ENCODE data around the gene CA6.
A peak's percentile ranks its signal among the peaks of the same experiment; 100 is the strongest.
"Not testable (repeated sequence)": the region's sequence is repeated elsewhere in the genome, so short reads cannot be mapped to it uniquely, and the experiment has no call there.

Gene CA6

DNA sequence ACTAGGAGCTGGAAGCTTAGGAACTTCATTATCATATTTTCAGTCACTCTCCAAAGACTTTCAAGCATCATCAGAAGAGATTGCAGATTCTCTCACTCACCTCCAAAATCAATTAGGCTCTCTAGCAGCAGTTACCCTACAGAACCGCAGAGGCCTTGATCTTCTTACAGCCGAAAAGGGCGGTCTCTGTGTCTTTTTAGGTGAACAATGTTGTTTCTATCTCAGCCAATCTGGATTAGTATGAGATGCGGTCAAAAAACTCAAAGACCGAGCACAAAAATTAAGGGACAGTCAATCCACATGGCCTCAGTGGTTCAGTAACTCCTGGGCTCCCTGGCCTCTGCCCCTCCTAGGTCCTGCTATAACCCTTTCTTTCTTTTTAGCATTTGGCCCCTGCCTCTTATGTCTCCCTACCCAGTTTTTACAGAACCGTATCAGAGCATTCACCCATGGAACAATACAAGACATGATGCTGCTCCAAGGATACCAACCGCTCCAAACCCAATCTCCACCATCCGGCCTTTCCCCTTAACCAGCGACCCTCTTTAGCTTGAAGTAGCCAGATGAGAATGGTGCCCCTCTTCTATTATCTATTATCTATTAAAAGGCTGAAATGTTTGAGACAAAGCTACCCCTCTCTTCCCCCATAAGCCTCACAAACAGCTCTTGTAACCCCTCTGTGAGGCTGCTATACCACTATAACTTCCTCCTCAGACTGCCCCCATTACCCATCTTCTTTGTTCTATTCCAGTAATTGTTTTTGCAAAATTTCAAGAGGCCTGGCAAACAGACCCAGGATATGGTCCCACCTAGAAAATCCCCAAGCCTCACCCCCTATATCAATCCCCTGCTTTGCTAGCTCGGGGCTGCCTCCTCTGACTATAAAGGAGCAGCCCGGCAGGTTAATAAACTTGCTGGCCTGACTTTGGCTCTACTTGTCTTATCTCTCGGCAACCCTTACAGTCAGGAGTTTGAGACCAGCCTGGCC is 18.7 kb upstream of the CA6 start:
- no peak for DNase-seq (ENCODE audit: low spot score)

DNA sequence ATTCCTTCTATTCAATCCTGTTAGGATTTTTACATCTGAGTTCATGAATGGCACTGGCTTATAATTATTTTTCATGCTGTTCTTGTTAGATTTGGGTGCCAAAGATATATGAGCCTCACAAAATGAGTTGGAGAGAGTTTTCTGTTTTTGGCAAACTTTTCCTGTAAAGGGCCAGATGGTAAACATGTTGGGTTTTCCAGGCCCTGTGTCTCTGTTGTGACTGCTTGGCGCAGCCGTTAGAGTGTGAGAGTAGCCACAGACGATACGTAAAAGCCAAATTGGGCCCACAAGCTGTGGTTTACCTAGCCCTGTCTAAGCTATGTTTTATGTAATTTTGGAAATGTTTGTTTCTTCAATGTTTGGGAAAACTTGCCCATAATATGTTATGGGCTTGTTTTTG is 15.6 kb upstream of the CA6 start:
- no peak for DNase-seq (ENCODE audit: low spot score)

DNA sequence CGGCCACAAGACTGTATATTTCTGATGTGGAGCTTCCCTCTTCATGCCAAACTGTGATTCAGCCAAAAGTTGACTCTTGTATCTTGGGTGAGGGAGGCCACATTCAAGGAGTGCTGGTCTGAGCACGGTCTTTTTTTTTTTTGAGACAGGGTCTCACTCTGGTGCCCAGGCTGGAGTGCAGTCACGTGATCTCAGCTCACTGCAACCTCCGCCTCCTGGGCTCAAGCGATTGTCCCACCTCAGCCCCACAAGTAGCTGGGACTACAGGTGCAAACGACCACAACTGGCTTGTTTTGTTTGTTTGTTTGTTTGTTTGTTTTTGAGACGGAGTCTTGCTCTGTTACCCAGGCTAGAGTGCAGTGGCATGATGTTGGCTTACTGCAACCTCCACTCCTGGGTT is 8.6 kb upstream of the CA6 start:
- not testable (repeated sequence) for DNase-seq (ENCODE audit: low spot score)

DNA sequence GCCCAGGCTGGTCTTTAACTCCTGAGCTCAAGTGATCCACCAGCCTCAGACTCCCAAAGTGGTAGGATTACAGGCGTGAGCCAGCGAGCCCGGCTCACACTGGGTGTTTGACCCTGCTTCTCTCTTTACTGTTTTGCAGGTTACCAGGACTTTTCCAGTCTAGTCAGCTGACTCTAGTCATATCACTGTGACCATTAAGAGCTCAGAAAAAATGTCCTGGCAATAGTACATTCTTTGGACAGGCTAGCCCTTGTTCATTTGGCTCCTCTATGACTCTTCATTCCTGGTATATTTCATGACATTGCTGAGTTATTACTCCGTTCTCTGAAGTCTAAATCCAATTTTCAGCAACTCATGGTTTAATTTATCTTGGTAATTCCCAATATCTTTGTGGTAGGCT is 8.0 kb upstream of the CA6 start:
- DNase-seq (ENCODE audit: low spot score), result no peak

DNA sequence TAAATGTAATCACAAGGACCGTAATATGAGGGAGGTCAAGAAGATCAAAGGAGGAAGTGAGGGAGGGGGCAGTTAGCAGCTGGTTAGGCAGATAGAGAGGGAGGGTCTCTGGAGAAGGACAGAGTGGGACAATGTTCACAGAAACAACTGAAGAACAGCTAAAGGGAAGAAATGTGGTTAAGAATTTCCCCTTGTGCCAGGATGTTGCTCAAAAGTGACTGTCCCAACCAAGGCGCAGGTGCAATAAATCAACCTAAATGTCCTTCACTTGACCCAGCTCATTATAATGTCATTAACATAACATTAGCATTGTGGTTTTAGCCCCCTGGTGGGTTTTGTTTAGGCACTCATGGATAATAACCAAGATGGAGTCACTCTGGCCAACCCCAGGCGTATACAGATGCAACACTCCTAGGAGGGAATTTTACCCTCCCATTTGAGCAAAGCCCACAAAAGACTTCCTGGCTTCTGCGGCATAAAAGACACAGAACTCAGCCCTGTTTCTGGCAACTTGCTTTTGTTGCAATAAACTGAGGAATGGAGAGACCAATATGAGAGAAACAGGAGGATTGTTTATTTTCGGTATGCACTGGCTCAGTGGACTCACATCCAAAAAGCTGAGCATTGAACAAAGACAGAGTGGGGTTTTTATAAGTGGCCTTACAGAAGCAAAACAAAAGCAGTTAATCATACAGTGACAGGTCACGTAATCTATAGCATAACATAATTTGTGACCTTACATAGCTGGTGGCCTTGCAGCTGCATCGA is 7.3 kb upstream of the CA6 start:
- no peak for DNase-seq (ENCODE audit: low spot score)

DNA sequence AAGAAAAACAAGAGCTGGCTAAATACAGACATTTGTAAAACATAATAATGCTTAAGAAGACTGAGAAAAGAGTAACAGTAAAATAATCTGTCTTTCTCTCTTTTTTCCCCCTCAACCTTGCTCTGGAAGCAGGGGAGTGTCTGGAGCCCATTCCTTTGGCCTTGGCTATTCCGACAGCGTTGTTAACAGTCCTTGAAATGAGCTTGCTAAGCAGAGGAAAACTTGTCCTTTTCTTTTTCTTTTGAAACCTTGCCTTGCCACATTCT is 6.7 kb upstream of the CA6 start:
- no peak for DNase-seq (ENCODE audit: low spot score)

DNA sequence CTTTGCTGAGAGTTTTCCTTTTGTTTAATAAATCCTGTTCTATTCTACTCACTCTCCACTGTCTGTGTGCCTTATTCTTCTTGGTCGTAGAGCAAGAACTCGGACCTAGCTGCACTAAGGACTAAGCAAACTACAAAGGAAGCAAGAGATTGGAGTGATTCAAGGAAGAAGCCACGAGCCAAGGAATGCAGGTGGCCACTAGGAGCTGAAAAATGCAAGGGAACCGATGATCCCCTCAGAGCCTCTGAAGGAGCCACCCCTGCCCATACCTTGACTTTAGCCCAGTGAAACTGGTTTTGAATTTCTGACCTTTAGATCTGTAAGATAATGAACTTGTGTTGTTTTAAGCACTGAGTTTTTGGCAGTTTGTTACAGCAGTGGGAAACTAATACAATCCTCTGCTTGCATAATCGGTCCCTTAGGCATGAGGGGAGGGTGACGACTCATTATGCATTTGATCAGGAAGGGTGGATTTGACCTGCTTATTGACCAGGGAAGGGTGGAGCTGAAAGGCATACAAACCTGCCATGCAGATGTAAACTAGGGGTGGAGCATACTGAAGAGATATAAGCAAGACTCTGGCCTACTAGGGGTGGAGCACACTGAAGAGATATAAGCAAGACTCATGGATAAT is 6.2 kb upstream of the CA6 start:
- no peak for DNase-seq (ENCODE audit: low spot score)

DNA sequence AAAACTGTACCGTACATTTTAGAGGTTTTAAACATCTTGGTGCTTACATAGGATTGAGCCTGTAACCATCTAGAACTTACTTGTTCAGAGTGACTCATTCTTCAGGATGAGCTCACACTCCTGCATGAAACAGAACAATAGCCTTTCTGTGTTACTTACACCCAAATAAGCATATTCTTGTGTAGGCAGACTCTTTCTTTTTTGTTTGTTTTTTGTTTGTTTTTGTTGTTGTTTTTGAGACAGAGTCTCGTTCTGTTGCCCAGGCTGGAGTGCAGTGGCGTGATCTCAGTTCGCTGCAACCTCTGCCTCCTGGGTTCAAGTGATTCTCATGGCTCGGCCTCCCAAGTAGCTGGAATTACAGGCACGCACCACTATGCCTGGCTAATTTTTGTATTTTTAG is 3.8 kb upstream of the CA6 start:
- no peak for DNase-seq (ENCODE audit: low spot score)

DNA sequence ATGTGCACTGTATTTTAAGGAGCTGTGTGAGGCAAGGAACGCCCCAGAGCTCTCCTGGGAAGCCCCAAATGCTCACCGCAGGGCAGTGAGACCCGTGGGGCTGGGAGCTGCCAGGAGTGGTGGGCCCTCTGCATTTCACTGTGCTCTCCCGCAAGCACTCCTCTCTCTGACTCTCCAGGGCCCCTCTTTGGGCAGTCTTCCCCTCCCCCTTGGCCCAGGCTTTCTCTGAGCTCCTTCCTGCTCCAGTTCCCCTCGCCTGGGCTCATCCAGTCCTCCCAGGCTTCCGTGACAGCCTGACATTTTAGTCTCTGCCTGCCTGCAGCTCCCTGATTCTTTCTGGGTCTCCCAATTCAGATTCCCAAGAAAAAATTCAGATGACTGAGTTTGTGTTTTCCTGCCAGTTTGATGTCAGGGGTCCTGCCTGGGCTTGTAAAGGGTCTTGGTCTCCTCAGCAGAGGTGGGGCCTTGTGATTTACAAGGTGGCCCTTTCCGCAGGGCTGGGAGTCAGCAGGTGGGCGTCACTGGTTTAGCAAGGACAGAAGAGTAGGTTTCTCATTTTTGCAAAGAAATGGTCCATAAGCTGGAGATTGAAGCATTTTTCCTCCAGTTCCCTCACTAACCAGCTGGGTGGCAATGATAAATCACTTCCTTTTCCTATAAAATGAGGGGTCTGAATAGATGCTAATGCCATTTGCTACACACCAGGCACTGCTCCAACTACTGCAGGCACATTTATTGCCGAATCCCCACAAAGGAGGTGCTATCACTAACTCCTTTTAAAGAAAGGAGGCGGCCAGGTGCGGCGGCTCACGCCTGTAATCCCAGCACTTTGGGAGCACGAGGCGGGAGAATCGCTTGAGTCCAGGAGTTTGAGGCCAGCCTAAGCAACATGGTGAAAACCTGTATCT is 1.9 kb upstream of the CA6 start:
- DNase-seq (ENCODE audit: low spot score), result no peak

DNA sequence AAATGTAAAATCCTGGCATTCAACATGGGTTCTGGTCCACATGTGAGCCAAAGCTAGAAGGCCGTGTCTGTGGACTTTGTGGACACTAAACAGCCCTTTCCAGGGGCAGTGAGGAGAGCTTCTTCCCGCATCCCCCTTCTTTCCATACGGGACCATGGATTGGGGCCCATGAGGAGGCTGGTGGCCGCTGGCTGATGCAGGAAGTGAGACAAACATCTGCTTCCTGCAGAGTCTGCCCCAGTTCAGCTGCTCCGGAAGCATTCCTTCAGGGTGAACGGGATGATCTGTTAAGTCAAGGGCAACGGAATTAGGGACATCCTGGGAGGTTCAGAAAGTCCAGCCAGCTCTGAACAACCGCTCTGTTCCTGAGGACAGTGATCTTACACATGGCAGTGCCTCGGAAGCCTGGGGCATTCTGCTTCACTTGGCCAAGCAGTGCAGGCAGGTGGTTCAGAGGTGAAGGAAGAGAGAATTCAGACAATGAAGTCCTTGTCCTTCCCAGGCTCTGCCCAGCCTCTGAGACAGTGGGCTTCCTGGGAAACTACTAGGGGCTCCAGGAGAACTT is 1.5 kb downstream of the CA6 start:
- no peak for DNase-seq (ENCODE audit: low spot score)

DNA sequence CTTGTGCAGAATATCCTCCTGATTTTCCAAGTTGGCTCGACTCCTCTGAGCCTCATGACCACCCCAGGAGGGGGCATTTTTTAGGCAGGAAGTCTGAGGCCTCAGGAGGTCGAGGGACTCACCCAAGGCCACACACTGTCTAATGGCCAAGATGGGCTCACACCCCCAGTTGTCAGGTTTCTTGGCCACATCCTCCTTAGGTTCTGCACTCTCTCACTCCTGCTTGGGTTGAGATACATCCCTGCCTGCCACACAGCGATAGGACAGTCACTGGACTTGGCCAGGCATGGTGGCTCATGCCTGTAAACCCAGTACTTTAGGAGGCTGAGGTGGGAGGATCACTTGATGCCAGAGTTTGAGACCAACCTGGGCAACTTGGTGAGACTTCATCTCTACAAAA is 4.6 kb downstream of the CA6 start:
- DNase-seq (ENCODE audit: low spot score), result no peak

DNA sequence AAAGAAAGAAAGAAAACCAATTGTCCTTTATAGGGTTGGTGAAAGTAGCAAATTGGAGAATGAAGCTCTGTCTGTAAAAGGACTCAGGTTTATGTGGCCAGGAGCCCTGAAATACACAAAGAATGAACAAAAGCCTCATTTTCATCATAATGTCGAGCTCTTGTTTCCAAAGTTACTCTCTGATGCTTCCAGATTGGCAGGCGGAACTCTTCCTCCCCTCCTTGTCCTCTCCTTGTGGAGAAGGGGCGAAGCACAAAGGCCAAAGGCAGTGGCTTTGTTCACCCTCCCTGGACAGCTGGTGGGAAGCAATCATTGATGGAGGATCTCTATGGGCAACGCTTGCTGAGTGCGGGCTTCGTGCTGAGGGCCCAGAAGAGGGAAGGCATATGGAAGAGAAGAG is 5.6 kb downstream of the CA6 start:
- DNase-seq (ENCODE audit: low spot score), result no peak

DNA sequence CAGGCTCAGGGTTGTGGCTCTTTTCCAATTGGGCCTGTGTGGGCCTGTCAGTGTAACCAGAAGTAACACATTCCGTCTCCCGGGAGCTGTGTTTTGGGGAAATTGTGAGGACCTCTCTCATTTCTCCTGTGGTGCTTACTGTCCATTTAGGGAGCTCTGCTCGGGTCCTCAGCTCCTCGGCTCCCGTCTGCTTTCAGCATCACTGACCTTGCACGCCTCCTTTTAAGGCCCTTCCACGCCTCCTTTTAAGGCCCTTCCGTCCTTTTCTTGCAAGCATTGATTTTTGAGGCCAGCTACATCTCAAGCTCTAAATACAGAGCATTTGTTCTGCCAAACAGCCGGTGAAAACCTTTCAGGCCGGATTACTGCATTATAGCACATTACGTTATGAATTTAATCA is 9.7 kb downstream of the CA6 start:
- no peak for DNase-seq (ENCODE audit: low spot score)

DNA sequence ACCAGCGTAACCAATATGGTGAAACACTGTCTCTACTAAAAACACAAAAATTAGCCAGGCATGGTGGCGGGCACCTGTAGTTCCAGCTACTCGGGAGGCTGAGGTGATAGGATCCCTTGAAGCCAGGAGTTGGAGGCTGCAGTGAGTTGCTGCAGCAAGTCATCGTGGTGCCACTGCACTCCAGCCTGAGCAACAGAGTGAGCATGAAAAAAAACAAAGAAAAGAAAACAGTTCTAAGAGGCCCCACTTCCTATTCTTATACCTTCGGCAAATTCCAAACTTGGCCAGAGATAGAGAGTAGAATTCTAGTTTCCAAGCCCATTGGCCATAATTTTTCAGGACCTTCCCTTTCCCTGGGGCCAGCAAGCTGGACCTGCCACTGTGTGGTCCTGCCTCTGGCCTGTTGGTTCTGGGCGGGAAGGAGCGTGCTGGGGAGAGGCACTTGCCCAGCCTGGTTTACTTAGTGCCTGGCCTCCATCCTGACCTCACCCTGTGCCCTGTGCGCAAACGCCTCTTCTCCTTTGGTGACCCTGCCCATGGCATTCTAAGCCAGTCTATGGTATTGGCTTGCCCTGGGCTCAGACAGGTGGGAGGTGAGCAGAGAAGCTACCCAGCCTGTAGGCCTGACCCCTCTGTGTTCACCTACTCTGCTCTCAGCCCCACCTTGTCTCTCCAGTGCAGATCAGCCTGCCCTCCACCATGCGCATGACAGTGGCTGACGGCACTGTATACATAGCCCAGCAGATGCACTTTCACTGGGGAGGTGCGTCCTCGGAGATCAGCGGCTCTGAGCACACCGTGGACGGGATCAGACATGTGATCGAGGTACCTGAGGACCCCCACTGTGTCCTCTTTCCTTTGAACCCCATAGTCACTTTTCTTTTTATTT is 11.0 kb downstream of the CA6 start:
- no peak for DNase-seq (ENCODE audit: low spot score)

DNA sequence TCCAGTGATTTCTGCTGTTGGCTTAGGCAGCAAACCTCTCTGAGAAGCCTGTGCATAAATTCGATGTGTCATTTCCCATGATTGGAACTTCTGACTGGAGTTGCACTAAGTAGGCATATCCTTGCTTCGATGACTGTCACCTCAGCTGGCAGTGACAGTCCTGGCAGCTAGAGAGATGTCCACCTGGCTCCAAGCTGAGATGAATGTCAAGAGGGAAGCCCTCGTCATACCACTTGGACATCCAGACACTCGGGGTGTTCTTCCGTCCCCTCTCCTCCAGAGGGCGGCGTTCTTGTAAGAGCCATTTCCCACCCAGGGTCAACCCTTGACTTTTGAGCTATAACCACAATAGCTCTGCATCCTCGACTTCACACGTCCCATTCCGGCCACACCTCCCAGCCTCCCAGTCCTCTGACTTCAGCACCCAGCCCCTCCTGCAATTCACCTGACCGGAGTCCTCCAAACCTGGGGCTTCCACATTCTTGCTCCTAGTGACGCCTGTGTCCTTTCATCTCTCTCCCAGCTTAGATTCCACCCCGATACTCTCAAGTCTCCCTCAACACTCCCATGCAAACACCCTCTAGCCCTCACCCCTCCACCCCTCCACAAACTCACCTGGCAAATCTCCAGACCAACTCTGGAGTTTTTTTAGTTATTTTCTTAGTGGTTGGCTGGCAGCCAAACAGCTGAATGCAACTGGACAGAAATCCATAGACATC is 17.3 kb downstream of the CA6 start:
- DNase-seq (ENCODE audit: low spot score), result peak; percentile 65

DNA sequence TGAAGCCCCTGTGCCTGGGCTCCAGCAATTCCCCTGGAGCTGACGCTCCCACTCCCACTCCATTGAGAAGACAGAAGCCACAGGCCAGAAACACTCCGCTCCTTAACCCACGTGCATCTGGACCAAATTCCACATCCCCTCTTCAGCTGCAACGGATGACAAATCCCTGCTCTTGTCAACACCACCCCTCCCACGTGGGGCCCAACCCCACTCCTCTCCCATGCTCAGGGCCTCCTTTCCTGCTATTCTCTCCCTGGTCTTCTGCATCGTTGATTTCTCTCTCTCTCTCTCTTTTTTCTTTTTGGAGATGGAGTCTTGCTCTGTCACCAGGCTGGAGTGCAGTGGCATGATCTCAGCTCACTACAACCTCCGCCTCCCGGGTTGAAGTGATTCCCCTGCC is 18.3 kb downstream of the CA6 start:
- no peak for DNase-seq (ENCODE audit: low spot score)

DNA sequence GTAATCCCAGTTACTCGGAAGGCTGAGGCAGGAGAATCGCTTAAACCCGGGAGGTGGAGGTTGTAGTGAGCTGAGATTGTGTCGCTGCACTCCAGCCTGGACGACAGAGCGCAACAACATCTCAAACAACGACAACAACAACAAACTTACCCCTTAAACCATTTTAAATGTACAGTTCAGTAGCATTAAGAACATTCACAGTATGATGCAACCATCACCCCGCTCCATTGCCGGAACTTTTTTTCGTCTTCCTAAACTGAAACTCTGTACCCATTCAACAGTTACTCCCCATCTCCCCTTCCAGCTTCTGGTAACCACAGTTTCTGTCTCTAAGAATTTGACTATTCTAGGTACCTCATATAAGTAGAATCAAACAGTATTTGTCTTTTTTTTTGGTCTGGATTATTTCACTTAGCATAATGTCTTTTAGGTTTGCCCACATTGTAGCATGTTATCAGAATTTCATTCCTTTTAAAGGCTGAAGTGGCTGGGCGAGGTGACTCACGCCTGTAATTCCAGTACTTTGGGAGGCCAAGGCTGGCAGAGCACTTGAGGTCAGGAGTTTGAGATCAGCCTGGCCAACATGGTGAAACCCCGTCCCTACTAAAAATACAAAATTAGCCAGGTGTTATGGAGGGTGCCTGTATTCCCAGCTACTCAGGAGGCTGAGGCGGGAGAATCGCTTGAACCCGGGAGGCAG is 19.6 kb downstream of the CA6 start:
- no peak for DNase-seq (ENCODE audit: low spot score)

DNA sequence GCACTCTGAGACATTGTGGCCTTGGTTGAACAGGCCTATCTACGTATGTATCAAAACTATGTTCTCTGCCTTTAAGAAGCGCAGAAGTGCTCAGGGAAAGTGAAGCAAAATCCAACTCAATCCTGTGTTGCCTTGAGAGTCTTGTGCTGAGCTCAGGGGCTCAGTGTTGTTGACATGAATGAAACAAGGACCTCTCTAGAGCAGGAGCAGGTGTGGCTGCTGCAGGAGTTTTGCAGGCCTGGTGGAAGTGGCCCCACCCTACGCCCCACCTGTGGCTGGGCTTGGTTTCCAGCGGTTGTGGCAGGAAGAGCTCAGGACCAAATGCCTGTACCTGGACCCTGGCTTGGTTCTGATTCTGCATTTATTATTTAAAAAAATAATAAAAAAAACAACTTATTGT is 20.9 kb downstream of the CA6 start:
- no peak for DNase-seq (ENCODE audit: low spot score)

DNA sequence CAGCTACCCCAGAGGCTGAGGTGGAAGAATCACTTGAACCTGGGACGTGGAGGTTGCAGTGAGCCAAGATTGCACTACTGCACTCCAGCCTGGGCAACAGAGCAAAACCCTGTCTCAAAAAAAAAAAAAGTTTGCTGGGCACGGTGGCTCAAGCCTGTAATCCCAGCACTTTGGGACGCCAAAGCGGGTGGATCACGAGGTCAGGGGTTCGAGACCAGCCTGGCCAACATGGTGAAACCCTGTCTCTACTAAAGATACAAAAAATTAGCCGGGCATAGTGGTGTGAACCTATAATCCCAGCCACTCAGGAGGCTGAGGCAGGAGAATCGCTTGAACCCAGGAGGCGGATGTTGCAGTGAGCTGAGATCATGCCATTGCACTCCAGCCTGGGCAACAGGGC is 23.2 kb downstream of the CA6 start:
- not testable (repeated sequence) for DNase-seq (ENCODE audit: low spot score)

All from HuH-7.5 (cell line).